Neural crest cell (in vitro differentiated cells): ENCODE data around the gene FAM111A. TPM values are rescaled to one million over a fixed set of nuclear protein-coding genes. Genes with fewer than 3 reads are reported as not detected.

Experiments used
- DNase-seq: peaks from one replicate; pipeline ENCODE4 v3.0.0; 2021; ENCODE audit warnings: low read depth, mixed read lengths, low spot score
- H3K27ac Mint-ChIP-seq: one replicate; pipeline ENCODE4 v1.8.0; 2021; ENCODE audit warnings: mild to moderate bottlenecking, mixed read lengths; ENCODE audit not compliant: unreplicated experiment
- H3K27me3 Mint-ChIP-seq: 2 replicates; pipeline ENCODE4 v1.8.0; 2021; ENCODE audit warnings: low read depth, mild to moderate bottlenecking, mixed read lengths
- H3K36me3 Mint-ChIP-seq: 2 replicates; pipeline ENCODE4 v1.8.0; 2021; ENCODE audit warnings: low read depth, mild to moderate bottlenecking, mixed read lengths
- H3K4me1 Mint-ChIP-seq: 2 replicates; pipeline ENCODE4 v1.8.0; 2021; ENCODE audit warnings: mixed read lengths
- H3K4me3 Mint-ChIP-seq: one replicate; pipeline ENCODE4 v1.8.0; 2021; ENCODE audit warnings: mild to moderate bottlenecking, mixed read lengths
- H3K9me3 Mint-ChIP-seq: 2 replicates; pipeline ENCODE4 v1.8.0; 2021; ENCODE audit warnings: mixed read lengths
- CTCF ChIP-seq: fragments of 200-600 bp; sonication (generic); conservative IDR thresholded peaks from 2 replicates; pipeline ENCODE4 v1.5.0; 2021; ENCODE audit warnings: antibody characterized with exemption, mild to moderate bottlenecking
- total RNA-seq: library from RNA; stranded (reverse); gene quantifications from 2 replicates; pipeline ENCODE4 v1.2.1, GENCODE V29; 2021

The FAM111A gene
- total RNA-seq, 1 donor from 2014 or later: 23.4 TPM

GRCh38 chr11:59171508-59172322 lies 29.1 kb downstream of the FAM111A start, which contains the start of gene DTX4:
DTX4 (plus strand) TSS chr11:59172132; CDS start chr11:59172596, 464 bp downstream.
- H3K4me3 Mint-ChIP-seq: peak within 1 kb of the TSS; percentile 92
- peak; percentile 96 for DNase-seq
- H3K9me3 Mint-ChIP-seq: no peaks in the 10 kb centered on the region
- H3K27me3 Mint-ChIP-seq: peaks cover 9% of the 10 kb centered on the region
- peaks cover 6% of the 10 kb centered on the region for H3K36me3 Mint-ChIP-seq
- peak; percentile 81 for TF ChIP-seq CTCF
- peaks cover 36% of the 10 kb centered on the region for H3K4me1 Mint-ChIP-seq
- H3K27ac Mint-ChIP-seq: peak within 1 kb of the TSS; percentile 97

GRCh38 chr11:59172345-59173079 lies 29.9 kb downstream of the FAM111A start:
- no peak for DNase-seq
- H3K9me3 Mint-ChIP-seq: no peaks in the 10 kb centered on the region
- H3K27ac Mint-ChIP-seq: peak overlapping the region; percentile 97
- peaks cover 44% of the 10 kb centered on the region for H3K4me1 Mint-ChIP-seq
- H3K27me3 Mint-ChIP-seq: peaks cover 6% of the 10 kb centered on the region
- peak overlapping the region; percentile 92 for H3K4me3 Mint-ChIP-seq
- no peak for TF ChIP-seq CTCF
- H3K36me3 Mint-ChIP-seq: peaks cover 12% of the 10 kb centered on the region

- H3K36me3 Mint-ChIP-seq: peaks cover 17% of the 10 kb centered on the region
- TF ChIP-seq CTCF: no peak
- peak overlapping the region; percentile 97 for H3K27ac Mint-ChIP-seq
Observed at GRCh38 chr11:59173080-59173963, 30.7 kb downstream of the FAM111A start.

GRCh38 chr11:59173964-59174663 lies 31.5 kb downstream of the FAM111A start:
- peaks cover 60% of the 10 kb centered on the region for H3K4me1 Mint-ChIP-seq
- H3K9me3 Mint-ChIP-seq: no peaks in the 10 kb centered on the region
- TF ChIP-seq CTCF: no peak
- H3K27ac Mint-ChIP-seq: peak overlapping the region; percentile 97
- peaks cover 22% of the 10 kb centered on the region for H3K36me3 Mint-ChIP-seq
- H3K4me3 Mint-ChIP-seq: peak overlapping the region; percentile 92
- H3K27me3 Mint-ChIP-seq: peaks cover 6% of the 10 kb centered on the region
- no peak for DNase-seq

More at GRCh38 chr11:59173080-59173963, 30.7 kb downstream of the FAM111A start:
- Mint-ChIP-seq H3K9me3 (no peaks in the 10 kb centered on the region), H3K4me3 (peak overlapping the region; percentile 92), H3K4me1 (peaks cover 52% of the 10 kb centered on the region), H3K27me3 (peaks cover 6% of the 10 kb centered on the region)
- DNase-seq: peak; percentile 44
